ENCODE measurements around the gene STXBP6. TPM values are rescaled to one million over a fixed set of nuclear protein-coding genes. Genes with fewer than 3 reads are reported as not detected.

STXBP6 gene
- total RNA-seq, 4 donors from 2014 or later, result 44.1 to 120 (median 67.4) TPM

- H3K9me3 ChIP-seq, result no peaks in the 10 kb centered on the region
- WGBS, 2 donors, result 16% methylated on average over 1 of the region's 1 CpG
- H3K36me3 ChIP-seq, result no peaks in the 10 kb centered on the region
- no peak for DNase-seq
- peaks cover 39 to 46% of the 10 kb centered on the region in 2 donors for H3K4me1 ChIP-seq
- TF ChIP-seq POLR2A (IDR thresholded peaks at IDR 0.05) (no peak), CTCF (IDR thresholded peaks at IDR 0.05) (no peak)
- no peak overlapping the region for H3K4me3 ChIP-seq (replicated peaks in 1 of 3)
- H3K27me3 ChIP-seq, result no peaks in the 10 kb centered on the region
- intact Hi-C loops (cut with DNase I), result no loop called here
- peak overlapping the region; percentile 65 to 84 (median 73) for H3K27ac ChIP-seq
Observed at GRCh38 chr14:24959791-24960331, 90.1 kb downstream of the STXBP6 start.

GRCh38 chr14:24958271-24958670 lies 91.7 kb downstream of the STXBP6 start:
- no peak overlapping the region for H3K4me3 ChIP-seq (replicated peaks in 1 of 3)
- peak overlapping the region in 2 of 3 donors; percentile 17 to 84 for H3K27ac ChIP-seq
- 69 to 80% methylated on average over 1 of the region's 1 CpG for WGBS, 2 donors
- intact Hi-C loops (cut with DNase I), result no loop called here
- H3K4me1 ChIP-seq, result peaks cover 38 to 47% of the 10 kb centered on the region in 2 donors
- no peak for DNase-seq
- TF ChIP-seq POLR2A (IDR thresholded peaks at IDR 0.05) (no peak), CTCF (IDR thresholded peaks at IDR 0.05) (no peak)
- no peaks in the 10 kb centered on the region for H3K27me3 ChIP-seq
- no peaks in the 10 kb centered on the region for H3K9me3 ChIP-seq
- no peaks in the 10 kb centered on the region for H3K36me3 ChIP-seq

GRCh38 chr14:24957814-24958213 lies 92.1 kb downstream of the STXBP6 start:
- Histone ChIP-seq H3K4me3 (replicated peaks in 1 of 3) (no peak overlapping the region), H3K9me3 (no peaks in the 10 kb centered on the region), H3K36me3 (no peaks in the 10 kb centered on the region), H3K27ac (no peak overlapping the region), H3K27me3 (no peaks in the 10 kb centered on the region), H3K4me1 (peaks cover 38 to 47% of the 10 kb centered on the region in 2 donors)
- DNase-seq, result no peak
- TF ChIP-seq CTCF (IDR thresholded peaks at IDR 0.05), result no peak
- no peak for TF ChIP-seq POLR2A (IDR thresholded peaks at IDR 0.05)
- WGBS, 2 donors, result 89 to 90% methylated on average over 1 of the region's 1 CpG
- intact Hi-C loops (cut with DNase I), result no loop called here

GRCh38 chr14:24956104-24956503 lies 93.8 kb downstream of the STXBP6 start:
- peaks cover 37 to 42% of the 10 kb centered on the region in 2 donors for H3K4me1 ChIP-seq
- H3K9me3 ChIP-seq, result no peaks in the 10 kb centered on the region
- no peaks in the 10 kb centered on the region for H3K27me3 ChIP-seq
- no peak for DNase-seq
- TF ChIP-seq POLR2A (IDR thresholded peaks at IDR 0.05) (no peak), CTCF (IDR thresholded peaks at IDR 0.05) (no peak)
- H3K27ac ChIP-seq, result no peak overlapping the region
- no peaks in the 10 kb centered on the region for H3K36me3 ChIP-seq
- intact Hi-C loops (cut with DNase I), result no loop called here
- 85 to 93% methylated on average over 4 of the region's 4 CpGs for whole genome bisulfite sequencing, 2 donors
- no peak overlapping the region for H3K4me3 ChIP-seq (replicated peaks in 1 of 3)

- H3K4me1 ChIP-seq, result peaks cover 23 to 28% of the 10 kb centered on the region in 2 donors
- WGBS, 2 donors, result 96 to 100% methylated on average over 2 of the region's 2 CpGs
- no peak overlapping the region for H3K27ac ChIP-seq
- intact Hi-C loops (cut with DNase I), result no loop called here
- DNase-seq, result no peak
- no peak overlapping the region for H3K4me3 ChIP-seq (replicated peaks in 1 of 3)
- no peaks in the 10 kb centered on the region for H3K27me3 ChIP-seq
- no peaks in the 10 kb centered on the region for H3K9me3 ChIP-seq
- no peaks in the 10 kb centered on the region for H3K36me3 ChIP-seq
- TF ChIP-seq POLR2A (IDR thresholded peaks at IDR 0.05) (no peak), CTCF (IDR thresholded peaks at IDR 0.05) (no peak)
Observed at GRCh38 chr14:24954700-24955037, 95.3 kb downstream of the STXBP6 start.
